GM06990 (cell line): ENCODE measurements around the gene DHRS7B.

Experiments
- DNase-seq: peaks from one replicate; pipeline ENCODE4 v3.0.0-alpha.2; 2011; ENCODE audit not compliant: insufficient read length; ENCODE audit errors: extremely low read depth
- H3K27me3 ChIP-seq: replicated peaks from 2 replicates; pipeline ENCODE4 v1.6.0; 2011; ENCODE audit warnings: low read length; ENCODE audit not compliant: control insufficient read depth, insufficient read depth
- H3K36me3 ChIP-seq: 2 replicates; pipeline ENCODE4 v1.5.1; 2011; ENCODE audit warnings: low read length; ENCODE audit not compliant: control insufficient read depth, insufficient read depth
- H3K4me3 ChIP-seq: replicated peaks from 2 replicates; pipeline ENCODE4 v1.5.1; 2011; ENCODE audit warnings: low read depth, mild to moderate bottlenecking, control low read depth, low read length
- CTCF ChIP-seq: IDR thresholded peaks from 2 replicates; pipeline ENCODE4 v1.5.1; 2011; ENCODE audit warnings: low read length, control low read depth, mild to moderate bottlenecking, inconsistent platforms; ENCODE audit not compliant: insufficient read depth, poor library complexity, severe bottlenecking

The DHRS7B gene

GRCh38 chr17:21174713-21175112, 47.9 kb downstream of the DHRS7B start:
- H3K27me3 ChIP-seq: no peaks in the 10 kb centered on the region
- H3K36me3 ChIP-seq: peaks cover 3% of the 10 kb centered on the region
- no peak overlapping the region for H3K4me3 ChIP-seq
- no peak for DNase-seq
- TF ChIP-seq CTCF: no peak

- no peaks in the 10 kb centered on the region for H3K27me3 ChIP-seq
- H3K36me3 ChIP-seq: peaks cover 3% of the 10 kb centered on the region
- TF ChIP-seq CTCF: no peak
- no peak for DNase-seq
- no peak overlapping the region for H3K4me3 ChIP-seq
Observed at GRCh38 chr17:21176773-21177395, 50.1 kb downstream of the DHRS7B start.

- H3K36me3 ChIP-seq: peaks cover 1% of the 10 kb centered on the region
- H3K27me3 ChIP-seq: no peaks in the 10 kb centered on the region
- no peak for DNase-seq
- no peak for TF ChIP-seq CTCF
- no peak overlapping the region for H3K4me3 ChIP-seq
Observed at GRCh38 chr17:21177401-21177800, 50.6 kb downstream of the DHRS7B start.

GRCh38 chr17:21177854-21178600, 51.3 kb downstream of the DHRS7B start:
- Histone ChIP-seq H3K4me3 (no peak overlapping the region), H3K27me3 (no peaks in the 10 kb centered on the region), H3K36me3 (peaks cover 1% of the 10 kb centered on the region)
- no peak for DNase-seq
- TF ChIP-seq CTCF: no peak

GRCh38 chr17:21183468-21183867, 56.7 kb downstream of the DHRS7B start:
- Histone ChIP-seq H3K27me3 (no peaks in the 10 kb centered on the region), H3K36me3 (peaks cover 6% of the 10 kb centered on the region), H3K4me3 (no peak overlapping the region)
- no peak for TF ChIP-seq CTCF
- DNase-seq: no peak
